ENCODE measurements around the gene VSTM2L.

GRCh38 chr20:37941992-37942391 is 39.1 kb downstream of the VSTM2L start:
- TF ChIP-seq CTCF (IDR thresholded peaks at IDR 0.05) (no peak), POLR2A (IDR thresholded peaks at IDR 0.05) (no peak)

Data from testis (tissue), 2 donors.